Measurements from ENCODE around the gene HSD11B1. TPM values are rescaled to one million over a fixed set of nuclear protein-coding genes. Genes with fewer than 3 reads are reported as not detected.
A peak's percentile ranks its signal among the peaks of the same experiment; 100 is the strongest.

Gene HSD11B1
- total RNA-seq, 2 donors from 2014 or later: 3.7 to 17.2 TPM

DNA sequence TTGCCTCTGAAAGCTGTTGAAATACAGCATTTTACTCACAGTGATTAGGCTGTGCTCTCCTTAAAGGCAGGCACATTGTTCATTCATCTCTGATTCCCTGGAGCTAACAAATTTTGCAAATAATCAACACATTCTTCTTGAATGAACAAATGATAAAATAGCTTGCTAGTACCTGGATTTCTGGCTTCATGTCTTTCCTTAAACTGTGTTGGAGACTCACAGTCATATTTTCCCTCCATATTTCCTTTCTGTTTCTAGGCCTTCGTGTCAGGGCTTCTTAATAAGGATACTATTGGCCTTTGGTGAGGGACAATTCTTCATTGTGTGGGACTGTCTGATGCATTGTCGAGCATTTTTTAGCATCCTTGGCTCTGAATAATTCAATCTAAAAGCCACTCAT, 9.7 kb downstream of the HSD11B1 start:
- TF ChIP-seq, protein P1, sequence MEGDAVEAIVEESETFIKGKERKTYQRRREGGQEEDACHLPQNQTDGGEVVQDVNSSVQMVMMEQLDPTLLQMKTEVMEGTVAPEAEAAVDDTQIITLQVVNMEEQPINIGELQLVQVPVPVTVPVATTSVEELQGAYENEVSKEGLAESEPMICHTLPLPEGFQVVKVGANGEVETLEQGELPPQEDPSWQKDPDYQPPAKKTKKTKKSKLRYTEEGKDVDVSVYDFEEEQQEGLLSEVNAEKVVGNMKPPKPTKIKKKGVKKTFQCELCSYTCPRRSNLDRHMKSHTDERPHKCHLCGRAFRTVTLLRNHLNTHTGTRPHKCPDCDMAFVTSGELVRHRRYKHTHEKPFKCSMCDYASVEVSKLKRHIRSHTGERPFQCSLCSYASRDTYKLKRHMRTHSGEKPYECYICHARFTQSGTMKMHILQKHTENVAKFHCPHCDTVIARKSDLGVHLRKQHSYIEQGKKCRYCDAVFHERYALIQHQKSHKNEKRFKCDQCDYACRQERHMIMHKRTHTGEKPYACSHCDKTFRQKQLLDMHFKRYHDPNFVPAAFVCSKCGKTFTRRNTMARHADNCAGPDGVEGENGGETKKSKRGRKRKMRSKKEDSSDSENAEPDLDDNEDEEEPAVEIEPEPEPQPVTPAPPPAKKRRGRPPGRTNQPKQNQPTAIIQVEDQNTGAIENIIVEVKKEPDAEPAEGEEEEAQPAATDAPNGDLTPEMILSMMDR (IDR thresholded peaks at IDR 0.05): no peak
- Histone ChIP-seq H3K27ac (no peak overlapping the region), H3K36me3 (no peaks in the 10 kb centered on the region), H3K4me3 (no peak overlapping the region), H3K9me3 (no peaks in the 10 kb centered on the region), H3K4me1 (no peaks in the 10 kb centered on the region), H3K27me3 (no peaks in the 10 kb centered on the region)
- DNase-seq (ENCODE audit: low spot score): no peak

DNA sequence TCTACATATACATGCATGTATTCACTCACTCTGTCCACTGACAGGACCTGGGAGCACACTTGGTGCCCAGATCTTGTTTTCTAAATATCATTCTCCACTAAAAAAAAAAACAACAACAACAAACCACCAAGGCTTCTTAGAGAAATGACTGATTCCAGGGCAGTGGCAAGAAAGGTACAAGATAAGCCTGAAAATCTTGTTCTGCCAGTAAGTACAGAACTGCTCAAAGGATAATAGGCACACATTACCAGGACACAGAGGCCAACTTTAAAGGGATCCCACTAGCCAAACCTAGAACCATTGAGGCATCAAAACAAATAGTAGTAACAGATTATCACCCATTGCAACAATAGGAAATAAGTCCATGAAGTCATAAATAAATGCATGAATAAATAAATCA, 10.7 kb downstream of the HSD11B1 start:
- Histone ChIP-seq H3K27me3 (no peaks in the 10 kb centered on the region), H3K27ac (no peak overlapping the region), H3K4me3 (no peak overlapping the region), H3K36me3 (no peaks in the 10 kb centered on the region), H3K4me1 (no peaks in the 10 kb centered on the region), H3K9me3 (no peaks in the 10 kb centered on the region)
- DNase-seq (ENCODE audit: low spot score): no peak
- TF ChIP-seq, protein P1 (IDR thresholded peaks at IDR 0.05): no peak

DNA sequence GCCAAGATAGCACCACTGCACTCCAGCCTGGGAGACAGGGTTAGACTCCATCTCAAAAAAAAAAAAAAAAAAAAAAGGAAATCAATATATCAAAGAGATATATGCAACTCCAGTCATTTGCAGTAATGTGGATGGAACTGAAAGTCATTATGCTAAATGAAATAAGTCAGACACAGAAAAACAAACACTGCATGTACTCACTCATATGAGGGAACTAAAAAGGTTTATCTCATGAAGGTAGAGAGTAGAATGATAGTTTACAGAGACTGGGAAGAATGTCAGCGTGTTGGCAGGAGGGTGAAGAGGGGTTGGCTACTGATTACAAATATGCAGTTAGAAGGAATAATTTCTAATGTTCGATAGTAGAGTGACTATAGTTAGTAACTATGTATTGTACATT, 13.2 kb downstream of the HSD11B1 start:
- Histone ChIP-seq H3K27me3 (no peaks in the 10 kb centered on the region), H3K4me1 (peaks cover 0 to 4% of the 10 kb centered on the region in 2 donors), H3K36me3 (no peaks in the 10 kb centered on the region), H3K27ac (peak overlapping the region in 1 of 2 donors; percentile 34), H3K4me3 (no peak overlapping the region), H3K9me3 (no peaks in the 10 kb centered on the region)
- TF ChIP-seq, protein P1 (IDR thresholded peaks at IDR 0.05): no peak
- DNase-seq (ENCODE audit: low spot score): no peak

DNA sequence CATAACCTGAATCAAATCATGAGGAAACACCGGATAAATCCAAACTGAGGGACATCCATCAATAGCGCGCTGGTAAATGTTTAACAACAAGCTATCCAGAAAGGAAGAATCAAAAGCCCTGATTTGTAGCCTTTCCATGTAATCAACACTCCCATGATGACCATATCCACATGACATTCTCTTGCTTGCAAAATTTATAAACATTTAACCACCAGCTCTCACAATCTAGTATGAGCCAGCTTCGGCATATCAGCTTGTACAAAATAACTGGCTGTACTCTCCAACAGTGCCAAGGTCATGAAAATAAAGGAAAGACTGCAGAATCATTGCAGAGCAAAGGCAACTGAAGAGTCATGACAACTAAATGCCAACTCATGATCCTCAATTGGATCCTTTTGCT, 15.7 kb downstream of the HSD11B1 start:
- Histone ChIP-seq H3K4me3 (no peak overlapping the region), H3K4me1 (peaks cover 0 to 4% of the 10 kb centered on the region in 2 donors), H3K27me3 (no peaks in the 10 kb centered on the region), H3K36me3 (no peaks in the 10 kb centered on the region), H3K9me3 (no peaks in the 10 kb centered on the region), H3K27ac (peak overlapping the region; percentile 58 to 70)
- DNase-seq (ENCODE audit: low spot score): no peak
- TF ChIP-seq, protein P1 (IDR thresholded peaks at IDR 0.05): no peak

DNA sequence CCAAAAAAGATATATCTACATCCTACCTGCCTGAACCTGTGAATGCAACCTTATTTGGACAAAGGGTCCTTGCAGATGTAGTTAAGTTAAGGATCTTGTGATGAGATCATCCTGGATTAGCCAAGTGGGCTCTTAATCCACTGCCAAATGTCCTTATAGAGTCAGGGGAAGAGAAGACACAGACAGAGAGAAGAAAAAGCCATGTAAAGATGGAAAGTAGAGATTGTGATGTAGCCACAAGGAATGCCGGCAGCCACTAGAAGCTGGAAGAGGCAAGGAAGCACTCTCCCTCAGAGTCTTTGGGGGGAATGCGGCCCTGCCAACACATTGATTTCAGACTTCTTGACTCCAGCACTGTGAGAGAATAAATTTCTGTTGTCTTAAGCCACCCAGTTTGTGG, 16.2 kb downstream of the HSD11B1 start:
- H3K4me1 ChIP-seq: peaks cover 0 to 4% of the 10 kb centered on the region in 2 donors
- H3K36me3 ChIP-seq: no peaks in the 10 kb centered on the region
- no peak overlapping the region for H3K4me3 ChIP-seq
- peak overlapping the region; percentile 58 to 70 for H3K27ac ChIP-seq
- TF ChIP-seq, protein P1 (IDR thresholded peaks at IDR 0.05): no peak
- H3K27me3 ChIP-seq: no peaks in the 10 kb centered on the region
- no peaks in the 10 kb centered on the region for H3K9me3 ChIP-seq
- no peak for DNase-seq (ENCODE audit: low spot score)

DNA sequence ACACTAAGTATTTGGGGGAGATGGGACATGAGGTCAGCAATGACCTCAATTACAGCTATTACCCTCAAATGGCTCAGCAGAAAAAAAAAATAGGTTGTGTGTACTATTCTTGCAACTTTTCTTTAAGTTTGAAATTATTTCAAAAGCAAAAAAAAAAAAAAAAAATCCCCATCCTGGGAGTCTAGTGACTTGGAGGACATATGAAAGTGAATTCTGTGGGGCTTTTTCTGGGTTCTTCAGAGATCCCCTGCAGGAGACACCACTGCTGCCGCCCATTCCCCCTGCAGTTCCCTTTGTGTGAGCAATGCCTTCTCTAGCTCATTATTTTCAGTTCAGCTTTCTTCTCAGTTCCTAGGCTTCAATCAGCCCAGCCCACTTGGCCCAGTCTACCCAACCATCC, 16.7 kb downstream of the HSD11B1 start:
- Histone ChIP-seq H3K27me3 (no peaks in the 10 kb centered on the region), H3K36me3 (no peaks in the 10 kb centered on the region), H3K4me1 (peaks cover 0 to 4% of the 10 kb centered on the region in 2 donors), H3K27ac (peak overlapping the region; percentile 58 to 70), H3K9me3 (no peaks in the 10 kb centered on the region), H3K4me3 (no peak overlapping the region)
- DNase-seq (ENCODE audit: low spot score): no peak
- TF ChIP-seq, protein P1 (IDR thresholded peaks at IDR 0.05): no peak

Data from right atrium auricular region (tissue), 2 donors.